SK-N-MC (cell line): ENCODE results near the gene PBX1.

Experiments
- DNase-seq: peaks from one replicate; pipeline ENCODE4 v3.0.0-alpha.2; 2011; ENCODE audit warnings: low read depth, low spot score
- H3K27ac ChIP-seq: fragments of 200-600 bp; sonication (generic); 2 replicates; pipeline ENCODE4 v1.5.1; 2016; ENCODE audit warnings: mixed run types
- H3K36me3 ChIP-seq: fragments of 200-600 bp; sonication (generic); 2 replicates; pipeline ENCODE4 v1.6.1; 2017; ENCODE audit warnings: antibody characterized with exemption, low read length, mixed read lengths; ENCODE audit not compliant: insufficient read depth
- H3K4me3 ChIP-seq: fragments of 200-600 bp; sonication (generic); 2 replicates; pipeline ENCODE4 v1.5.1; 2016
- H3K9ac ChIP-seq: fragments of 200-600 bp; sonication (generic); 2 replicates; pipeline ENCODE4 v1.8.0; 2017; ENCODE audit warnings: mixed run types, mixed read lengths; ENCODE audit not compliant: insufficient read length
- H3K9me3 ChIP-seq: fragments of 200-600 bp; sonication (generic); 2 replicates; pipeline ENCODE4 v1.6.1; 2017; ENCODE audit warnings: low read depth, mild to moderate bottlenecking, antibody characterized with exemption, low read length, moderate library complexity, mixed read lengths
- EZH2 ChIP-seq: fragments of 200-600 bp; sonication (generic); IDR thresholded peaks from one replicate; pipeline ENCODE4 v1.6.1; 2017; ENCODE audit warnings: antibody characterized with exemption
- FOXP2 ChIP-seq: optimal IDR thresholded peaks from 2 replicates; pipeline ENCODE3; 2011; ENCODE audit warnings: mild to moderate bottlenecking, moderate library complexity; ENCODE audit not compliant: insufficient read depth; ENCODE audit errors: extremely low read length, control extremely low read depth
- POLR2AphosphoS5 ChIP-seq: IDR thresholded peaks from 2 replicates; pipeline ENCODE4 v1.6.1; 2012; ENCODE audit warnings: mild to moderate bottlenecking, low read depth, low read length, borderline replicate concordance

PBX1 gene

GRCh38 chr1:164672588-164672987 lies 113.6 kb downstream of the PBX1 start:
- Histone ChIP-seq H3K27ac (peak overlapping the region; percentile 71; the same call in 1 of the 2 replicates), H3K36me3 (peaks cover 2% of the 10 kb centered on the region; the same call in 1 of the 2 replicates), H3K9ac (no peak overlapping the region), H3K4me3 (no peak overlapping the region), H3K9me3 (no peaks in the 10 kb centered on the region)
- TF ChIP-seq EZH2 (no peak), FOXP2 (no peak), POLR2AphosphoS5 (no peak)
- DNase-seq, result no peak

- H3K4me3 ChIP-seq, result no peak overlapping the region
- H3K27ac ChIP-seq, result no peak overlapping the region
- peaks cover 2% of the 10 kb centered on the region; the same call in 1 of the 2 replicates for H3K36me3 ChIP-seq
- H3K9ac ChIP-seq, result no peak overlapping the region
- DNase-seq, result no peak
- TF ChIP-seq EZH2, result no peak
- H3K9me3 ChIP-seq, result no peaks in the 10 kb centered on the region
These were observed 114.7 kb downstream of the PBX1 start for GRCh38 chr1:164673584-164674214.

GRCh38 chr1:164675342-164675904 lies 116.4 kb downstream of the PBX1 start:
- Histone ChIP-seq H3K4me3 (no peak overlapping the region), H3K9me3 (no peaks in the 10 kb centered on the region), H3K9ac (no peak overlapping the region), H3K36me3 (peaks cover 2% of the 10 kb centered on the region; the same call in 1 of the 2 replicates), H3K27ac (no peak overlapping the region)
- TF ChIP-seq FOXP2 (no peak), EZH2 (no peak), POLR2AphosphoS5 (no peak)
- no peak for DNase-seq

GRCh38 chr1:164678136-164678700 lies 119.2 kb downstream of the PBX1 start:
- DNase-seq, result no peak
- Histone ChIP-seq H3K27ac (no peak overlapping the region), H3K9me3 (no peaks in the 10 kb centered on the region), H3K9ac (no peak overlapping the region), H3K36me3 (peaks cover 6% of the 10 kb centered on the region; the same call in 1 of the 2 replicates), H3K4me3 (no peak overlapping the region)
- TF ChIP-seq POLR2AphosphoS5 (no peak), EZH2 (no peak), FOXP2 (no peak)

- no peak for DNase-seq
- no peak for TF ChIP-seq EZH2
- no peak for TF ChIP-seq POLR2AphosphoS5
- TF ChIP-seq FOXP2, result no peak
- Histone ChIP-seq H3K9ac (no peak overlapping the region), H3K4me3 (no peak overlapping the region), H3K27ac (no peak overlapping the region), H3K9me3 (no peaks in the 10 kb centered on the region), H3K36me3 (0 out of 2 replicates have a peak, but pooled peaks cover 3% of the 10 kb centered on the region)
These were observed 123.6 kb downstream of the PBX1 start for GRCh38 chr1:164682570-164682969.

- H3K9me3 ChIP-seq, result no peaks in the 10 kb centered on the region
- no peak overlapping the region for H3K4me3 ChIP-seq
- H3K27ac ChIP-seq, result no peak overlapping the region
- H3K36me3 ChIP-seq, result 0 out of 2 replicates have a peak, but pooled peaks cover 3% of the 10 kb centered on the region
- H3K9ac ChIP-seq, result no peak overlapping the region
- DNase-seq, result no peak
- no peak for TF ChIP-seq FOXP2
- TF ChIP-seq POLR2AphosphoS5, result no peak
- TF ChIP-seq EZH2, result no peak
These were observed 124.3 kb downstream of the PBX1 start for GRCh38 chr1:164683235-164683634.

- peak overlapping the region; percentile 34 for H3K27ac ChIP-seq
- 0 out of 2 replicates have a peak, but pooled peaks cover 3% of the 10 kb centered on the region for H3K36me3 ChIP-seq
- H3K4me3 ChIP-seq, result no peak overlapping the region
- TF ChIP-seq FOXP2 (no peak), EZH2 (no peak), POLR2AphosphoS5 (no peak)
- DNase-seq, result no peak
- H3K9me3 ChIP-seq, result no peaks in the 10 kb centered on the region
- H3K9ac ChIP-seq, result peak overlapping the region; percentile 9
These were observed 126.5 kb downstream of the PBX1 start for GRCh38 chr1:164685266-164686035.

- Histone ChIP-seq H3K27ac (no peak overlapping the region), H3K4me3 (no peak overlapping the region), H3K9ac (no peak overlapping the region), H3K9me3 (no peaks in the 10 kb centered on the region), H3K36me3 (no peaks in the 10 kb centered on the region)
- no peak for TF ChIP-seq EZH2
- TF ChIP-seq FOXP2, result no peak
- TF ChIP-seq POLR2AphosphoS5, result no peak
- DNase-seq, result no peak
These were observed 128.8 kb downstream of the PBX1 start for GRCh38 chr1:164687777-164688176.
